HCT116 (cell line): ENCODE results near the gene EIF3L.
A peak's percentile ranks its signal among the peaks of the same experiment; 100 is the strongest.

Experiments used
- CBX3 ChIP-seq: IDR thresholded peaks from 2 replicates; pipeline ENCODE4 v1.6.1; 2012; ENCODE audit warnings: low read depth
- CTCF ChIP-seq, 3 experiments: fragments of 200-600 bp in 1 of 3; sonication (generic) in 1 of 3; IDR thresholded peaks in 2 of 3; conservative IDR thresholded peaks in 1 of 3; 2 replicates each; pipeline ENCODE4 v1.5.1; 2012 to 2017; ENCODE audit warnings: low read depth in 2 of 3, low read length in 2 of 3, antibody characterized with exemption in 1 of 3, borderline replicate concordance in 1 of 3, control low read depth in 1 of 3, mild to moderate bottlenecking in 1 of 3, mixed read lengths in 1 of 3, mixed run types in 1 of 3, moderate library complexity in 1 of 3; ENCODE audit not compliant: insufficient read depth in 1 of 3
- EZH2 ChIP-seq: fragments of 200-600 bp; sonication (generic); IDR thresholded peaks from 2 replicates; pipeline ENCODE4 v1.6.1; 2017; ENCODE audit warnings: antibody characterized with exemption, mixed run types
- EZH2phosphoT487 ChIP-seq: fragments of 200-600 bp; IDR thresholded peaks from 2 replicates; pipeline ENCODE4 v1.6.1; 2018; ENCODE audit warnings: antibody characterized with exemption, borderline replicate concordance
- POLR2A ChIP-seq: IDR thresholded peaks from 2 replicates; pipeline ENCODE4 v1.7.0; 2011; ENCODE audit warnings: borderline replicate concordance; ENCODE audit not compliant: insufficient read depth, insufficient read length; ENCODE audit errors: extremely low read depth
- POLR2AphosphoS5 ChIP-seq: IDR thresholded peaks from 2 replicates; pipeline ENCODE4 v1.6.1; 2011; ENCODE audit warnings: mild to moderate bottlenecking, low read depth, low read length, moderate library complexity
- SIN3A ChIP-seq: IDR thresholded peaks from 2 replicates; pipeline ENCODE4 v1.6.1; 2012; ENCODE audit warnings: low read depth
- ZNF274 ChIP-seq: fragments of 200-500 bp; sonication (Bioruptor generic); IDR thresholded peaks from 2 replicates; pipeline ENCODE4 v1.6.1; 2014; ENCODE audit warnings: mild to moderate bottlenecking, low read depth, low read length, inconsistent platforms

DNA sequence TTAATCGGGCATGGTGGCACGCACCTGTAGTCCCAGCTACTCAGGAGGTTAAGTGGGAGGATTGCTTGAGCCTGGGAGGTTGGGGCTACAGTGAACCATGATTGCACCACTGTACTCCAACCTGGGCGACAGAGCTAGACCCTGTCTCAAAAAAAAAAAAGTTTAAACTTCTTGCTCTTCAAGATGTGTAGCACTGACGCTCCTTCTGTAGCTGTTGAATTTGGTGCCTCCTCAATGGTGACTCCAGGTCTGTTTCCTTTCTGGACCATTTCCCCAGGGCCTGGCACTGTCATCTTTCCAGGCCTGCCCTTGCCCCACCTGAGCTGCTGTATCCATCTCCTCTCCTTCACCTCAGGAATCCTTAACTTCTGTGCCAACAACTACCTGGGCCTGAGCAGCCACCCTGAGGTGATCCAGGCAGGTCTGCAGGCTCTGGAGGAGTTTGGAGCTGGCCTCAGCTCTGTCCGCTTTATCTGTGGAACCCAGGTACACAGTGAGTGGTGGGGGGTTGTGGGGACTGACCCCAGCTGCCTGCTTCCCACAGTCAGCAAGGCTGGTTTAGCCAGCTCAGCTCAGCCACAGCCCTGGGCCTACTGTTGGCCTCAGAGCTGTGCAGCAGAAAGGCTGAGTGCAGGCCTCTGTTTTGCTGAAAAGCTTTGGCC, 39.4 kb upstream of the EIF3L start:
- TF ChIP-seq EZH2phosphoT487 (no peak), CTCF (IDR thresholded peaks at IDR 0.05 in 2 of 3, conservative IDR thresholded peaks at IDR 0.05 in 1 of 3; ENCODE audit: borderline replicate concordance in 1 of 3, insufficient read depth in 1 of 3, low read depth in 2 of 3, low read length in 2 of 3) (no peak), POLR2A (no peak), CBX3 (no peak), EZH2 (no peak), POLR2AphosphoS5 (0 out of 2 replicates have a peak, but pooled peaks have one; percentile 14), SIN3A (no peak), ZNF274 (no peak)
